Endothelial cell of umbilical vein (primary cell): ENCODE data around the gene KIF4A.

Experiments
- EZH2 ChIP-seq: IDR thresholded peaks from 2 replicates; pipeline ENCODE4 v1.6.1; 2012; ENCODE audit warnings: borderline replicate concordance, low read depth, mild to moderate bottlenecking, moderate library complexity, low read length, inconsistent platforms; ENCODE audit not compliant: severe bottlenecking
- JUN ChIP-seq: IDR thresholded peaks from 2 replicates; pipeline ENCODE4 v1.6.1; 2011; ENCODE audit warnings: borderline replicate concordance, low read depth; ENCODE audit not compliant: insufficient read length, insufficient read depth
- MAX ChIP-seq: IDR thresholded peaks from 2 replicates; pipeline ENCODE4 v1.6.1; 2011; ENCODE audit not compliant: insufficient read depth, insufficient read length
- MYC ChIP-seq: IDR thresholded peaks from one replicate; pipeline ENCODE4 v1.6.1; 2011; ENCODE audit warnings: mild to moderate bottlenecking, low read depth, low read length
- POLR2A ChIP-seq: IDR thresholded peaks from 2 replicates; pipeline ENCODE4 v1.6.1; 2012; ENCODE audit warnings: low read depth, mild to moderate bottlenecking, control low read depth, low read length
- POLR2AphosphoS5 ChIP-seq: IDR thresholded peaks from 2 replicates; pipeline ENCODE4 v1.6.1; 2012; ENCODE audit warnings: low read depth, mild to moderate bottlenecking, control low read depth, low read length, moderate library complexity; ENCODE audit not compliant: insufficient read depth
- TF ChIP-seq, protein P1 (sequence below), 2 donors: IDR thresholded peaks; 1 replicate in 1 of 2; 2 replicates in 1 of 2; pipeline ENCODE4 v1.5.1; 2011; ENCODE audit warnings: low read length in 2 of 2, mild to moderate bottlenecking in 2 of 2, moderate library complexity in 2 of 2, control low read depth in 1 of 2, inconsistent platforms in 1 of 2, low read depth in 1 of 2; ENCODE audit not compliant: insufficient read depth in 1 of 2; ENCODE audit errors: extremely low read depth in 1 of 2

DNA sequence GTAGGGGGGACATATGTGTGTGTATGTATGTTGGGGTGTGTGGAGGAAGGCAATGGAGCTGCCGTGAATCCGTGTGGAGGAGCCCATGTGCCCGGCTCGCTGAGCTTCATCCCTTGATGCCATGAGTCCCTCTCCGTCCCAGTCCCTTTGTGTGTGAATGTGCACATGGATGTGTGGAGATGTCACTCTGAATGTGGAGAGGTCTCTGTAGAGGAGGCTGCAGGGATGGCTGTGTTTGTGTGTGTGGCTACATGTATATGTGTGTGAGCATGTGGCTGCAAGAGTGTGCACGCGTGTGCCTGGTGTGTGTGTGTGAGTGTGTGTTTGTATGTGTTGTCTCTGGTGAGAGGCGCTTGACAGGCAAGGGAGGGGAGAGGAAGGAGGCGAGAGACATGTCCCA lies 156.0 kb downstream of the KIF4A start:
- no peak for TF ChIP-seq POLR2A
- TF ChIP-seq, protein P1, sequence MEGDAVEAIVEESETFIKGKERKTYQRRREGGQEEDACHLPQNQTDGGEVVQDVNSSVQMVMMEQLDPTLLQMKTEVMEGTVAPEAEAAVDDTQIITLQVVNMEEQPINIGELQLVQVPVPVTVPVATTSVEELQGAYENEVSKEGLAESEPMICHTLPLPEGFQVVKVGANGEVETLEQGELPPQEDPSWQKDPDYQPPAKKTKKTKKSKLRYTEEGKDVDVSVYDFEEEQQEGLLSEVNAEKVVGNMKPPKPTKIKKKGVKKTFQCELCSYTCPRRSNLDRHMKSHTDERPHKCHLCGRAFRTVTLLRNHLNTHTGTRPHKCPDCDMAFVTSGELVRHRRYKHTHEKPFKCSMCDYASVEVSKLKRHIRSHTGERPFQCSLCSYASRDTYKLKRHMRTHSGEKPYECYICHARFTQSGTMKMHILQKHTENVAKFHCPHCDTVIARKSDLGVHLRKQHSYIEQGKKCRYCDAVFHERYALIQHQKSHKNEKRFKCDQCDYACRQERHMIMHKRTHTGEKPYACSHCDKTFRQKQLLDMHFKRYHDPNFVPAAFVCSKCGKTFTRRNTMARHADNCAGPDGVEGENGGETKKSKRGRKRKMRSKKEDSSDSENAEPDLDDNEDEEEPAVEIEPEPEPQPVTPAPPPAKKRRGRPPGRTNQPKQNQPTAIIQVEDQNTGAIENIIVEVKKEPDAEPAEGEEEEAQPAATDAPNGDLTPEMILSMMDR (IDR thresholded peaks at IDR 0.05; ENCODE audit: extremely low read depth in 1 of 2, insufficient read depth in 1 of 2, low read depth in 1 of 2, low read length in 2 of 2) = no peak
- TF ChIP-seq POLR2AphosphoS5 = no peak
- TF ChIP-seq JUN = no peak
- TF ChIP-seq EZH2 = no peak
- no peak for TF ChIP-seq MYC
- TF ChIP-seq MAX = no peak
